ENCODE results near the gene NPAS2.

NPAS2 gene

GRCh38 chr2:100796499-100797100 lies 23.3 kb upstream of the NPAS2 start:
- no peak for DNase-seq

GRCh38 chr2:100799686-100800085 lies 20.3 kb upstream of the NPAS2 start:
- DNase-seq = no peak

GRCh38 chr2:100800915-100801314 lies 19.0 kb upstream of the NPAS2 start:
- DNase-seq = no peak

- DNase-seq = no peak
Observed at GRCh38 chr2:100801402-100801801, 18.5 kb upstream of the NPAS2 start.

- DNase-seq = peak in 4 of 51 donors; percentile 5 to 29 (median 16)
Observed at GRCh38 chr2:100802066-100802465, 17.9 kb upstream of the NPAS2 start.

- DNase-seq = no peak
Observed at GRCh38 chr2:100803334-100803733, 16.6 kb upstream of the NPAS2 start.

- no peak for DNase-seq
Observed at GRCh38 chr2:100806550-100806949, 13.4 kb upstream of the NPAS2 start.

- no peak for DNase-seq
Observed at GRCh38 chr2:100807707-100808106, 12.2 kb upstream of the NPAS2 start.

- DNase-seq = no peak
Observed at GRCh38 chr2:100808582-100808981, 11.4 kb upstream of the NPAS2 start.

- DNase-seq = no peak
Observed at GRCh38 chr2:100809506-100809905, 10.4 kb upstream of the NPAS2 start.

- no peak for DNase-seq
Observed at GRCh38 chr2:100810603-100811145, 9.3 kb upstream of the NPAS2 start.

GRCh38 chr2:100812116-100812515 lies 7.8 kb upstream of the NPAS2 start:
- no peak for DNase-seq

GRCh38 chr2:100812573-100812972 lies 7.4 kb upstream of the NPAS2 start:
- no peak for DNase-seq

GRCh38 chr2:100813527-100813926 lies 6.4 kb upstream of the NPAS2 start:
- DNase-seq = no peak

GRCh38 chr2:100814043-100814442 lies 5.9 kb upstream of the NPAS2 start:
- no peak for DNase-seq

- no peak for DNase-seq
Observed at GRCh38 chr2:100814453-100814852, 5.5 kb upstream of the NPAS2 start.

GRCh38 chr2:100817388-100817985 lies 2.5 kb upstream of the NPAS2 start:
- no peak for DNase-seq

GRCh38 chr2:100818003-100818605 lies 1.8 kb upstream of the NPAS2 start:
- peak in 1 of 51 donors; percentile 60 for DNase-seq

GRCh38 chr2:100818606-100819369 lies 1.2 kb upstream of the NPAS2 start:
- peak in 35 of 51 donors; percentile 5 to 73 (median 41) for DNase-seq

- peak in 1 of 51 donors; percentile 24 for DNase-seq
Observed at GRCh38 chr2:100820273-100820522, 259 bp downstream of the NPAS2 start.

GRCh38 chr2:100820523-100821254 lies 750 bp downstream of the NPAS2 start:
- DNase-seq = peak in 1 of 51 donors; percentile 42
